ENCODE results near the gene MORF4L1.
"Not testable (repeated sequence)": the region's sequence is repeated elsewhere in the genome, so short reads cannot be mapped to it uniquely, and the experiment has no call there.

MORF4L1 gene

GRCh38 chr15:78873793-78874765 lies 1.4 kb downstream of the MORF4L1 start:
- Histone ChIP-seq H3K79me2 (ENCODE audit: insufficient read depth, low read length) (peaks cover 62% of the 10 kb centered on the region), H3K4me3 (ENCODE audit: insufficient read depth, low read length, poor library complexity, severe bottlenecking) (peak overlapping the region; percentile 97), H3K4me2 (ENCODE audit: low read depth, low read length, poor library complexity, severe bottlenecking) (peak overlapping the region; percentile 81), H2AFZ (ENCODE audit: low read depth, low read length, severe bottlenecking) (no peak overlapping the region), H3K27ac (ENCODE audit: low read depth, low read length) (peak overlapping the region; percentile 93), H3K27me3 (ENCODE audit: low read length) (no peaks in the 10 kb centered on the region), H3K9ac (ENCODE audit: low read length) (peak overlapping the region; percentile 98), H3K9me2 (replicated peaks; ENCODE audit: insufficient read depth, low read length) (no peaks in the 10 kb centered on the region), H3K36me3 (ENCODE audit: low read length) (peaks cover 8% of the 10 kb centered on the region; the same call in 1 of the 2 replicates), H3K9me3 (ENCODE audit: insufficient read depth, low read length) (no peaks in the 10 kb centered on the region), H4K20me1 (ENCODE audit: low read depth, low read length) (peaks cover 33% of the 10 kb centered on the region), H3F3A (ENCODE audit: insufficient read depth) (peaks cover 16% of the 10 kb centered on the region)
- no peak for TF ChIP-seq CTCF (IDR thresholded peaks at IDR 0.05; ENCODE audit: insufficient read depth, low read length, poor library complexity, severe bottlenecking)
- no peak for TF ChIP-seq EZH2phosphoT487 (conservative IDR thresholded peaks at IDR 0.05; ENCODE audit: low read length)

GRCh38 chr15:78875107-78875914 lies 2.6 kb downstream of the MORF4L1 start:
- Histone ChIP-seq H3K4me2 (ENCODE audit: low read depth, low read length, poor library complexity, severe bottlenecking) (peak overlapping the region; percentile 81), H3K79me2 (ENCODE audit: insufficient read depth, low read length) (peaks cover 74% of the 10 kb centered on the region), H3F3A (ENCODE audit: insufficient read depth) (peaks cover 24% of the 10 kb centered on the region), H3K9me3 (ENCODE audit: insufficient read depth, low read length) (no peaks in the 10 kb centered on the region), H3K4me3 (ENCODE audit: insufficient read depth, low read length, poor library complexity, severe bottlenecking) (peak overlapping the region; percentile 97), H3K36me3 (ENCODE audit: low read length) (peaks cover 14% of the 10 kb centered on the region; the same call in 1 of the 2 replicates), H3K27me3 (ENCODE audit: low read length) (no peaks in the 10 kb centered on the region), H3K9me2 (replicated peaks; ENCODE audit: insufficient read depth, low read length) (no peaks in the 10 kb centered on the region), H4K20me1 (ENCODE audit: low read depth, low read length) (peaks cover 44% of the 10 kb centered on the region), H3K9ac (ENCODE audit: low read length) (peak overlapping the region; percentile 98), H2AFZ (ENCODE audit: low read depth, low read length, severe bottlenecking) (no peak overlapping the region), H3K27ac (ENCODE audit: low read depth, low read length) (peak overlapping the region; percentile 93)
- TF ChIP-seq CTCF (IDR thresholded peaks at IDR 0.05; ENCODE audit: insufficient read depth, low read length, poor library complexity, severe bottlenecking) (no peak), EZH2phosphoT487 (conservative IDR thresholded peaks at IDR 0.05; ENCODE audit: low read length) (no peak)

GRCh38 chr15:78876954-78877353 lies 4.3 kb downstream of the MORF4L1 start:
- H3K9me2 ChIP-seq (replicated peaks; ENCODE audit: insufficient read depth, low read length); H2AFZ ChIP-seq (ENCODE audit: low read depth, low read length, severe bottlenecking); H3K27me3 ChIP-seq (ENCODE audit: low read length); H3K9me3 ChIP-seq (ENCODE audit: insufficient read depth, low read length): not testable (repeated sequence)
- peak overlapping the region; percentile 97 for H3K4me3 ChIP-seq (ENCODE audit: insufficient read depth, low read length, poor library complexity, severe bottlenecking)
- peaks cover 26% of the 10 kb centered on the region for H3K36me3 ChIP-seq (ENCODE audit: low read length)
- peak overlapping the region; percentile 81 for H3K4me2 ChIP-seq (ENCODE audit: low read depth, low read length, poor library complexity, severe bottlenecking)
- H4K20me1 ChIP-seq (ENCODE audit: low read depth, low read length): peaks cover 55% of the 10 kb centered on the region
- H3K27ac ChIP-seq (ENCODE audit: low read depth, low read length): peak overlapping the region; percentile 50; the same call in 1 of the 2 replicates
- peak overlapping the region; percentile 98 for H3K9ac ChIP-seq (ENCODE audit: low read length)
- H3F3A ChIP-seq (ENCODE audit: insufficient read depth): peaks cover 24% of the 10 kb centered on the region
- H3K79me2 ChIP-seq (ENCODE audit: insufficient read depth, low read length): peaks cover 90% of the 10 kb centered on the region

All from SU-DHL-6 (cell line).